H1 (cell line): ENCODE measurements around the gene ADARB2. TPM values are rescaled to one million over a fixed set of nuclear protein-coding genes. Genes with fewer than 3 reads are reported as not detected.

Experiments used
- USF2 ChIP-seq: IDR thresholded peaks from 2 replicates; pipeline ENCODE4 v1.6.1; 2011; ENCODE audit warnings: low read length, improper control_type of control experiment
- polyA plus RNA-seq, 7 experiments: library from polyadenylated mRNA; depleted of rRNA in 3 of 7; stranded (reverse) in 5 of 7; unstranded in 2 of 7; fragments of >200 nt in 5 of 7; fragments of 200-250 nt in 2 of 7; gene quantifications; 1 replicate in 5 of 7; 2 replicates in 1 of 7; 4 replicates in 1 of 7; pipeline versions ENCODE4 v1.2.1 to v1.2.3, GENCODE V29; 2011 to 2013; ENCODE audit warnings: missing spikeins in 2 of 7, mixed read lengths in 2 of 7
- total RNA-seq: library from RNA; stranded (reverse); fragmentation: NEBNext Ultra II Directional; extraction: Animal tissue kit (Norgen Biotek cat#: 25700); gene quantifications from 2 replicates; pipeline ENCODE4 v1.2.1, GENCODE V29; 2021

Gene ADARB2
- total and polyA plus RNA-seq, 2 of the 8 experiments (the other 6 are each of a cell fraction or from before 2014, with no cell fraction given): 2.2 to 2.8 TPM

DNA sequence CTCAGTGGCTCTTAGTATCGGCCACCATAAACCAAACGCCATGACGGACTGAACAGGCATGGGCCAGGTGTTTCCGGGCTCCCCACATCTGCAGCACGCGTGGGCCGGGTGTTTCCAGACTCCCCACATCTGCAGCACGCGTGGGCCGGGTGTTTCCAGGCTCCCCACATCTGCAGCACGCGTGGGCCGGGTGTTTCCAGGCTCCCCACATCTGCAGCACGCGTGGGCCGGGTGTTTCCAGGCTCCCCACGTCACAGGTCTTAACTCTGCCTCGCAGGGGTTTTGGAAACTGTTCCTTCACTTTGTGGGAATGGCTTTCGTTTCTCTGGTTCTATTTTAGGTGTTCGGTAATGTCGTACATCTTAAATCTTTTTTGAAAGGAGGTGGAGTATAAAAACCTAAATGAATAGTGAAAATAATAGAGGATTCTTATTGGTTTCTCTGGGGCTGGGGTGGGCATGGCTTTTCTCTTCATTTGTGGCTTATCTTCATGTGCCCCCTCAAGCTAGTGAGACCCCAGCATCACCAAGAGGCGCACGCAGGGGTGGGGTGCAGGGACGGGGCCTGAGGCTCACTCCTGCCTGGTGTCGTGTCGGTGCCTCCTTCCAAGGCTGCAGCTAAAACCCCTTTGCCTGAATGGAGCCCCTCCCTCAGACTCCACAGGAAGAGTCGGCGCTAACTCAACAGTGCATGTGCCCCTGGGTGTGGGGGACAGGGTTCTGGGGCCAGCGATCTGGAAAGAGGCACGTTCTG is 554.9 kb downstream of the ADARB2 start (continued):
- TF ChIP-seq USF2: no peak
